Mucosa of descending colon (tissue), 3 donors: ENCODE results near the gene APOB. TPM values are rescaled to one million over a fixed set of nuclear protein-coding genes. Genes with fewer than 3 reads are reported as not detected.

ENCODE experiments used
- ATAC-seq: fragments of 200-7000 bp; cut with Tn5 transposase; one replicate; pipeline ENCODE4 v1.9.1; 2020; ENCODE audit warnings: mild to moderate bottlenecking, moderate library complexity
- DNase-seq, 3 donors: peaks; one replicate each; pipeline ENCODE4 v3.0.0-alpha.2; 2020
- H3K36me3 ChIP-seq: fragments of 200-600 bp; one replicate; pipeline ENCODE4 v1.8.0; 2021; ENCODE audit warnings: low read depth, mild to moderate bottlenecking
- H3K4me1 ChIP-seq: fragments of 200-600 bp; one replicate; pipeline ENCODE4 v1.8.0; 2021; ENCODE audit warnings: low read depth, mild to moderate bottlenecking
- H3K4me3 ChIP-seq: fragments of 200-600 bp; one replicate; pipeline ENCODE4 v1.8.0; 2021; ENCODE audit warnings: mild to moderate bottlenecking
- H3K9me3 ChIP-seq: fragments of 200-600 bp; one replicate; pipeline ENCODE4 v1.8.0; 2021; ENCODE audit warnings: mild to moderate bottlenecking
- CTCF ChIP-seq: fragments of 200-600 bp; IDR thresholded peaks from one replicate; pipeline ENCODE4 v1.8.0; 2022; ENCODE audit warnings: antibody characterized with exemption, mild to moderate bottlenecking
- intact Hi-C, 2 donors: fragments of 100-400 bp; cut with DNase I in 1 of 2; cut with micrococcal nuclease in 1 of 2; formaldehyde crosslinking; loops; one replicate each; pipeline versions ENCODE4 v1.11.0 to v1.11.1; 2022; cut with DNase I, micrococcal nuclease
- total RNA-seq, 3 donors: library from RNA; stranded (reverse); fragmentation: NEBNext Ultra II Directional in 2 of 3; extraction: Animal tissue kit (Norgen Biotek cat#: 25700) in 2 of 3; gene quantifications; one replicate each; pipeline versions ENCODE4 v1.2.1 to v1.2.4, GENCODE V29; 2021 to 2023
- donor health status: DM: no; HTN: no; CAD: no; lungs with moderate emphysema.
- donor health status: DM: no; HTN: no; CAD: no.
- donor health status: DM: no; HTN: yes; CAD: no.

Gene APOB
- total RNA-seq, 3 donors from 2014 or later, result 0.34 to 0.55 (median 0.47) TPM

GRCh38 chr2:21059885-21060610 is 16.2 kb upstream of the APOB start:
- intact Hi-C loops, result no loop called here
- Histone ChIP-seq H3K36me3 (no peaks in the 10 kb centered on the region), H3K4me3 (no peak overlapping the region), H3K4me1 (no peaks in the 10 kb centered on the region), H3K9me3 (no peaks in the 10 kb centered on the region)
- no peak for ATAC-seq
- TF ChIP-seq CTCF, result no peak
- DNase-seq, result no peak

DNA sequence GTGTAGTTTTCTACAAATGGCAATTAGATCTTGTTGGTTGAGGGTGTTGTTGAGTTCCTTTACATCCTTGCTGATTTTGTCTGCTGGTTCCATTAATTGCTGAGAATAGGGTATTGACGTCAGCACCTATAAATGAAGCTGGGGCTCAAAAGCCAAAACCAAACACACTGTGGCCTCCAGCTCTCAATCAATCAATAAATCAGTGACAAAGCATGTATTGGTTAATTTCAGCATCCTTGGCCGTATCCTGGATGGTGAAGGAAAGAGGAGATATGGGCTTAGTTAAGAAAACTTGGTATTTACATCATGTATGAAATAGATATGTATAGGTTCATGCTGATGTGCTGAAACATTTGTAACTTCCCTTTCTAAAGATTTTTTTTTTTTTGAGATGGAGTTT is 13.2 kb upstream of the APOB start:
- H3K4me3 ChIP-seq, result no peak overlapping the region
- no peak for TF ChIP-seq CTCF
- H3K9me3 ChIP-seq, result no peaks in the 10 kb centered on the region
- intact Hi-C loops, result no loop called here
- DNase-seq, result no peak
- no peaks in the 10 kb centered on the region for H3K36me3 ChIP-seq
- no peak for ATAC-seq
- H3K4me1 ChIP-seq, result no peaks in the 10 kb centered on the region

GRCh38 chr2:21055879-21056790 is 12.3 kb upstream of the APOB start:
- Histone ChIP-seq H3K9me3 (no peaks in the 10 kb centered on the region), H3K4me1 (no peaks in the 10 kb centered on the region), H3K36me3 (no peaks in the 10 kb centered on the region), H3K4me3 (no peak overlapping the region)
- intact Hi-C loops, result no loop called here
- TF ChIP-seq CTCF, result no peak
- no peak for DNase-seq
- no peak for ATAC-seq

DNA sequence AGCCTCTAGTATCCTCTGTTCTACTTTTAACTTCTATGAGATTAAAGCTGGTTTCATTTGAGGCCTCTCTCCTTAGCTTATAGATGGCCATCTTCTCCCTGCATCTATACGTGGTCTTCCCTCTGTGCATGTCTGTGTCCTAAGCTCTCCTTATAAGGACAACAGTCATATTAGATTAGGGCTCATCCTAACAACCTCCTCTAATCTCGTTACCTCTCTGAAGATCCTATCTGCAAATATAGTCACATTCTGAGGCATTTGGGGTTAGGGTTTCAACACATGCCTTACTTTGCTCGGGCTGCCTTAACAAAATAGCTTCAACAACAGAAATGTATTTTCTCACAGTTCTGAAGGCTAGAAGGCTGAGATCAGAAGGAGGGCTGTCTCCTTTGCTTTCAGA is 11.6 kb upstream of the APOB start:
- intact Hi-C loops, result no loop called here

DNA sequence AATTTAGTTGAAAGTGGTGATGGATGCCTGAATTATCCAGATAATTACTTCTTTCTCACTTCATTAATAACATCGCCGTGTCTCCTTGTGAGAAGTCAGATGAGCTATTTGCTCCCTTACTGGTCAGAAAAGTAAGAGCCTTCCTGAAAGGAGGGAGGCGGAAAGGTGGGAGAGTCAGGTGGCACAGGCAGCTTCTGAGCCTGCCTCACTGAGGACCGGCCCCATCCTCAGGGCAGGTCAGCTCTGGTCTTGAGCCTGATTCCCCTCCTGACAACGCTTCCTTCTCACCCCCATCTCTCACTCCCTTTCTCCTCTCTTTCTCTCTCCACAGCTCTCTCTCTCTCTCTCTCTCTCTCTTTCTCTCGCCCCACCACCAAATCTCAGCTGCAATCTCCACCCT is 10.1 kb upstream of the APOB start:
- ATAC-seq (no peak), DNase-seq (no peak)
- no peak for TF ChIP-seq CTCF
- Histone ChIP-seq H3K36me3 (no peaks in the 10 kb centered on the region), H3K9me3 (no peaks in the 10 kb centered on the region), H3K4me1 (no peaks in the 10 kb centered on the region), H3K4me3 (no peak overlapping the region)
- intact Hi-C loops, result no loop called here

More for the DNA sequence above, 11.6 kb upstream of the APOB start:
- DNase-seq (no peak), ATAC-seq (no peak)
- Histone ChIP-seq H3K4me1 (no peaks in the 10 kb centered on the region), H3K4me3 (no peak overlapping the region), H3K9me3 (no peaks in the 10 kb centered on the region), H3K36me3 (no peaks in the 10 kb centered on the region)
- TF ChIP-seq CTCF, result no peak
